Measurements from ENCODE around the gene CCM2L.

CCM2L gene

DNA sequence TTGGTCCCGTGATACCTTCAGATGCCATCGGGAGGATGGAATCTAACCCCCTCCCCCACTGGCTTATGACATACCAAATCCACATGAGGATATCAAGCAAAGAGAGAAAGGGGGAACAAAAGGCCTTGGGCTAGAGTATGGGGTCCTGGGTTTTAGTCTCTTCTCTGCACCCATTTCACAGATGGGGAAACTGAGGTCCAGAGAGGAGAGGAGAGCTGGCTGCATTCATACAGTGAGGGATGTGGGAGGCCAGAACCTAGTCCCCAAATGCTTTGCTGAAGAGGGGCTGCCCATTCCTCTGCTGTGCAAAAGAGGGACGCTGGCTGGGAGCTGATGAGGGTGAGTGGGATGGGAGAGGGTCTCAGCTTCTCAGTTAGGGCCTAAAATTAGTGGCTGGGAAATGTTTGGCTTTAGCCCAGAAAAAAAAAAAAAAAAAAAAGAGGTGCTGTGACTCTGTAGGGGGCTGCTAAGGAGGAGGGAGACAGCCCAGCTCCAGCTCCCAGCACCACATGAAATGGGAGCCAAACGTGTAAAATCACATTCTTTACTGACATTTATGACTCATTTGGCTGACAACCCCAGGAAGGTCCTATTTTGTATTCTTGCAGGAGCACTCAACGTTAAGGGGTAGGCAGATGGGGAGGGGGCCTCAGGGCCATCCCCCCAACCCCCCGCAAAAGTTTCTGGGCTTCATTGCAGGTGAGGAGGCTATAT is 30.4 kb upstream of the CCM2L start:
- no peak for DNase-seq (ENCODE audit: extremely low spot score)
- TF ChIP-seq CTCF (IDR thresholded peaks at IDR 0.05; ENCODE audit: control extremely low read depth, extremely low read depth, low read depth, missing control alignments) = no peak
- POLR2A ChIA-PET = no interaction called here
- CTCF ChIA-PET = interaction anchor here (1.1 to 1.5 kb wide), 3 partner anchors 9 to 157 kb away, joined by 3 to 6 read pairs (median 4); partner anchors contain the start of gene PDRG1

DNA sequence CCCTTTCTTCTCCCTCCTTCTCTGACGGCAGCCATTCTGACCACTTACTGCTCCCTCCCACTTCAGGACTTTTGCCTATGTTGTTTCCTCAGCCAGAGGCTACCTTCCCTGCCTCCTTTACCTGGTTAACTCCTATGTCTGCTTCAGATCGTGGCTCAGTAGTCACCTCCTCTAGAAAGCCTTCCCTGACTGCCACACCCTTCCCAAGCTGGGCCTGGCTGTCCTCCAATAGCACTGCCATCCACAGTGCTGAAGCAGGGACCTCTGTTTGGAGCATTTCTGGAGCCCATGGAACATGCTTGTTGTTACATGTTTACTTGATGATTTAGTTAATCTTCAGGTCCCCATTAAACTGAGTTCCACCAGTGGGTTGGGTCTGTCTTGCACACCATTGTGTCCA is 28.5 kb upstream of the CCM2L start:
- CTCF ChIA-PET = interaction anchor here (1.9 kb wide), 1 partner anchor 129 kb away, joined by 7 read pairs; no protein-coding TSS in a partner anchor
- POLR2A ChIA-PET = no interaction called here
- no peak for DNase-seq (ENCODE audit: extremely low spot score)

DNA sequence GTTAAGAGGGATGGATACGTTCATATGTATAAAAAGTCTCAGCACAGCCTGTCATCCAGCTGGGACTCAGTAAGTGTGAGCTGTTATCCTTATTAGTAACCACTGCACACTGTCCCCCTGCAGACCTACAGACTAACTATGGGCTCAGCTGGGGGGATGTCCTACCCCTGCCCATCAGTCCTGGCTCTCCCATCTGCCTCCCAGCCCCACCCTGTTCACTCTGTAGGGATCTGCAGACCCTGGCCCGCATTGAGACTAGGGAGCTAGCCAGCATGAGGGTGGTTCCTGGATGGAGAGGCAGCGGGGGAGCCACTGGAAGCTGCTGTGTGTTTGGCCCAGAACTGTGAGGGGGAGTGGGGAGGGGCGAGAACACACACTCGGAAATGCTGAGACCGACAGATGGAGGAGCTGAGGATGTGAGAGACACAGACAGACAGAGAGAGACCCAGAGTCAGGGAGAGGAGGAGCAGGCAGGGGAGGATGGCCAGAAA is 25.2 kb upstream of the CCM2L start:
- DNase-seq (ENCODE audit: extremely low spot score) = no peak
- TF ChIP-seq CTCF (IDR thresholded peaks at IDR 0.05; ENCODE audit: control extremely low read depth, extremely low read depth, low read depth, missing control alignments) = no peak
- ChIA-PET CTCF (interaction anchor here (1.1 to 2.8 kb wide), 4 partner anchors 9 to 151 kb away, joined by 3 to 14 read pairs (median 6); partner anchors contain the start of gene PDRG1), POLR2A (no interaction called here)

More for the DNA sequence above, 28.5 kb upstream of the CCM2L start:
- TF ChIP-seq CTCF (IDR thresholded peaks at IDR 0.05; ENCODE audit: control extremely low read depth, extremely low read depth, low read depth, missing control alignments) = no peak

GRCh38 chr20:31987744-31988143 is 22.5 kb upstream of the CCM2L start:
- DNase-seq (ENCODE audit: extremely low spot score) = no peak

GRCh38 chr20:31988430-31989015 is 21.7 kb upstream of the CCM2L start:
- CTCF ChIA-PET = interaction anchor here (1.1 to 1.9 kb wide), 3 partner anchors 24 to 42 kb away, joined by 3 to 6 read pairs (median 3); no protein-coding TSS in a partner anchor
- POLR2A ChIA-PET = no interaction called here
- TF ChIP-seq CTCF (IDR thresholded peaks at IDR 0.05; ENCODE audit: control extremely low read depth, extremely low read depth, low read depth, missing control alignments) = no peak
- no peak for DNase-seq (ENCODE audit: extremely low spot score)

More at GRCh38 chr20:31987744-31988143, 22.5 kb upstream of the CCM2L start:
- CTCF ChIA-PET = interaction anchor here (1.1 to 1.9 kb wide), 3 partner anchors 25 to 43 kb away, joined by 3 to 6 read pairs (median 3); no protein-coding TSS in a partner anchor
- no peak for TF ChIP-seq CTCF (IDR thresholded peaks at IDR 0.05; ENCODE audit: control extremely low read depth, extremely low read depth, low read depth, missing control alignments)
- POLR2A ChIA-PET = no interaction called here

- DNase-seq (ENCODE audit: extremely low spot score) = no peak
- ChIA-PET POLR2A (no interaction called here), CTCF (interaction anchor here (1.3 to 1.9 kb wide), 2 partner anchors 24 to 42 kb away, joined by 3 to 6 read pairs; no protein-coding TSS in a partner anchor)
- no peak for TF ChIP-seq CTCF (IDR thresholded peaks at IDR 0.05; ENCODE audit: control extremely low read depth, extremely low read depth, low read depth, missing control alignments)
These were observed 21.1 kb upstream of the CCM2L start for GRCh38 chr20:31989030-31989645.

All from GM10248 (cell line).